Stimulated activated CD8-positive, alpha-beta memory T cell treated with anti-CD3 and anti-CD28 coated beads, Interleukin-4, amount 100 ng/mL, for 24 hours (primary cell): Measurements from ENCODE around the gene CCDC167.

Source experiments
- DNase-seq: peaks from one replicate; pipeline ENCODE4 v3.0.0-alpha.2; 2020; ENCODE audit warnings: low read depth

The CCDC167 gene

DNA sequence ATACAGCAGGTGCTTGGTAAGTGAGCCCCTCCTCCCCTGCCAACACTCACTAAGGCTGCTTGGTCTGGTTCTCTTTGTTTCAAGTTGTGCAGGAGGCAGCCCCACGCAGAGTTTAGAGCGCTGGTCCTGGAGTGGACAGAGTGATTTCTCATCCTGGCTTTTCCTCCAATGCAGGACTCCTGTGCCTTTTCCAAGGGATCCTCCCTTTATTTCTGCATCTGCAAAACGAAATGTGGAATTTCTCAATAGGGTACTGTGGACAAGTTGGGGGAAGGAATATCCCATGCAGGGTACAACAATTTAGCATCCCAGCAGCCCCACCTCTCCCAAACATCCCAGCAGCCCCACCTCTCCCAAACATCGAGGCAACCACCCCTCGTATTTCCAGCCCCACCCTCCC lies 30.6 kb upstream of the CCDC167 start:
- no peak for DNase-seq

DNA sequence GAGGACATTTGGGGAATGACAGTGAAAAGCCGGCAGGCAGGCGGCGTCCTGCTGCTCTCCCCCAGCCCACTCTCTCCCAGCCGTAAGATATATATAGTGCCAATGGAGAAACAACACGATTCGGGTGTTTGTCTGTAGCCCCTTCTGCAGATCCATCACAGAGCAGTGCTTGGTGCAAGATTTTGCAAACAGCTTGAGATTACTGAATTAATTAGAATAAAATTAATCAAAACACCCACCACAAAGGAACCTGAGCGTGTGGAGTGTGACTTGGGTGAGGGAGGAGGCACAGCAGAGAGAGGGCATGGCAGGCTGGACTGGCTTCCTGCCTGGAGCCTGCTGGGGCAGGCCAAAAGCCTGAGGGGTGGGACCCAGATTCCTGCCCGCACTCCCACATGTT lies 28.8 kb upstream of the CCDC167 start:
- DNase-seq = no peak

- no peak for DNase-seq
These were observed 26.0 kb upstream of the CCDC167 start for GRCh38 chr6:37525460-37526357.

- no peak for DNase-seq
These were observed 25.3 kb upstream of the CCDC167 start for GRCh38 chr6:37524970-37525318.

GRCh38 chr6:37524025-37524969 lies 24.6 kb upstream of the CCDC167 start:
- DNase-seq = no peak

- DNase-seq = no peak
These were observed 23.7 kb upstream of the CCDC167 start for GRCh38 chr6:37523412-37523811.

- DNase-seq = no peak
These were observed 23.1 kb upstream of the CCDC167 start for GRCh38 chr6:37522836-37523235.

DNA sequence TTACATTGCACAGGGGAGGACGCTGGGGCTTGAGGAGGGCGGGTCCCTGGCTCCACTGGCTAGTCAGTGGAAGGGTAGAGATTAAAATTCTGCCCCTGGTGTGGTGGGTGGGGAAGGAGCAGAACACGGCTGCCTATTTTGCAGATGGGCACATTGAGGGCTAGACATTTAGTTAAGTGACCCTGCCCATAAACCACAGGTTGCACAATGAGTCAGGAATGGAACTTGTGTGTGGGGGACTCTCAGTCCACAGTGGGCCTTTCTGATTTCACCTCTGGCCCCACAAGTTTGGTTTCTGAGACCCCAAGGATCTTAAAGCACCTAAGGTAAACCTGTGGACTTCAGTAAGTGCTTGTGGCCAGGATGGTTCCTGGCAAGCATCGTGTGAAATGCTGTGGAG lies 22.0 kb upstream of the CCDC167 start:
- no peak for DNase-seq

DNA sequence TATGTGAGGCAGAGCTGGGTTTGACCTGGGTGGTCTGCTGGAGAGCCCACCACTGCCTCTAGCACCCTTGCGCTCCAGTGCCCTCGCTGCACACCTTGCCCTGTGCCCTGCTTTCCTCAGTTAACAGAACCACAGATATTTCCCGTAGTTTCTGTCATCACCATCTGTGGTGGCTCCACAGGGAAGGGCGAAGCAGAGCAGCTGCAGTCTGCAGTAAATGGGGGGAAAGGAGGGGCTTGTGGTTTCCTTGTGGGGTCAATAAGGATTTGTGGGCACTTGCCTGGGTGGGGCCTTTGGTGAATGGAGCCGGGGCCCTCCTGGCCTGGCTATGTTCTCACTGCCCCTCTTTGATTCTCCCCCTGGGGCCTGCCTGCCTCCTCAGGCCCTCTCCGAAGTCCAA lies 21.2 kb upstream of the CCDC167 start:
- DNase-seq = no peak

DNA sequence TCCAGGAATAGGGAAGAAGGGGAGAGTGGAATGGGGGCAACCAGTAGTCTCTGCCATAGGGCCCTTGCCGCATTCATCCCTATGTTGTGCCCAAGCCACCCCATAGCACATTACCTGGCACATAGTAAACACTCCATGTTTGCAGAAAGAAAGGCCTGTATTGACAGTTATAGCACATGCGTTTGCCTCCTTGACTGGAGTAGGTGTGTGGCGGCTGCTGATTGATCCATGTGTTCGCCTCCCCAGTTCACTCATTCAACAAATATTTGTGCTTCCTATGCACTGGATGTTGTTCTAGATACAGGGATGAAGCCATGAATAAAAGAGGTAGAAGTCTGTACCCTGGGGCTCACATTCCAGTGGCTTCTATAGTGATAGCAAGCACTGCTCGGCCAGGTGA lies 19.8 kb upstream of the CCDC167 start:
- no peak for DNase-seq

GRCh38 chr6:37518116-37518515 lies 18.4 kb upstream of the CCDC167 start:
- DNase-seq = no peak

DNA sequence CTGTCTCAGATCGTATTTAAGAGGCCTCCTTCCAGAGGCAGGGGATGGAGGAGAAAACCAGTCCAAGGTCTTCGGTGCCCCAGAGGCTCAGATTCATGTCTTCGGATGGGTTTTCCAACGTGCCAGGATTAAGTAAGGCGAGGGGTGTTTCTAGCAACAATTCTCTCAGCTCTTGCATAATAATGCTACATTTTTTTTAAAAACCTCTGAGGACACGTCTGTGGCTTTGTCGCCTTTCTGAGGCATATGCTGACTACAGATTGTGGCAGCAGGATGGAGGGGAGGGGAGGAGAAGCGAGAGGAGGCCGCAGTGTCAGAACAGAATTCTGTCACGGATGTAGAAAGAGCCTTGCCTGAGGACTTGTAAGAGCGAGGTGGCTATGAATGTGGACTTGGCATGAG lies 17.7 kb upstream of the CCDC167 start:
- peak; percentile 61 for DNase-seq

- DNase-seq = no peak
These were observed 17.3 kb upstream of the CCDC167 start for GRCh38 chr6:37516920-37517405.

- DNase-seq = peak; percentile 77
These were observed 16.6 kb upstream of the CCDC167 start for GRCh38 chr6:37516076-37516919.

DNA sequence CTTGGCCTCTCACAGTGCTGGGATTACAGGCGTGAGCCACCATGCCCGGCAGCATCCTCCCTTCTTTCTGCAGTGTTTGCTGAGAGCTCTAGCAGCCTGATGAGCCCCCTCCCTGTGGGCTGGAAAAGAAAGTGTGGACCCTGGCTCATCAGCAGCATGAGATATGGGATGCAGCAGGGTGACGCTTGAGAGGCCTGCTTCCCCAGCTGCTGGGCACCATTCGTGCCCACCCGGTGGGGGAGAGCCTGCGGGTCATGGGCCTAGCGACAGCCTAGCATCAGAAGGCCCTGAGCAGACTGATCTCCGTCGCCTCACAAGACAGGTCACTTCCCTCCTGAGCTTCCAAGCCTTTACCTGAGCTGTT lies 16.0 kb upstream of the CCDC167 start:
- no peak for DNase-seq

DNA sequence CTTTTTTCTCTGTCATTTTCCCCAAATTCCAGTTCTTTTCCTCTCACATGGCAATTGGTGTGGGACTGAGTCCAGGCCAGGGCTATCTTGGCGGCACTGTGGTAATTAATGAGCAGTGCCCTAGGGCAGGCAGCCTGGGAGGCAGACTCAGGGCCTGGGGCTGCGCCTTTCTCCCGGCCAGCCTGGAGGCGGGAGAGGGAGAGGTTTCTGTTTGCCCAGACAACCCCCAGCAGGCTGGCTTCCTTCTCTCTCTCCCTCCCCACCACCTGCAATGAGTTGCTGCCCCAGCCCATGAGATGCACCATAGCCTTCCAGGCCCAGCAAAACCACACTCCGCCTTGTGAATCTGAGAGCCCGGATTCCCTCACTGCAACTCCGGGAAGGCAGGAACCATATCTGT lies 15.1 kb upstream of the CCDC167 start:
- DNase-seq = no peak

DNA sequence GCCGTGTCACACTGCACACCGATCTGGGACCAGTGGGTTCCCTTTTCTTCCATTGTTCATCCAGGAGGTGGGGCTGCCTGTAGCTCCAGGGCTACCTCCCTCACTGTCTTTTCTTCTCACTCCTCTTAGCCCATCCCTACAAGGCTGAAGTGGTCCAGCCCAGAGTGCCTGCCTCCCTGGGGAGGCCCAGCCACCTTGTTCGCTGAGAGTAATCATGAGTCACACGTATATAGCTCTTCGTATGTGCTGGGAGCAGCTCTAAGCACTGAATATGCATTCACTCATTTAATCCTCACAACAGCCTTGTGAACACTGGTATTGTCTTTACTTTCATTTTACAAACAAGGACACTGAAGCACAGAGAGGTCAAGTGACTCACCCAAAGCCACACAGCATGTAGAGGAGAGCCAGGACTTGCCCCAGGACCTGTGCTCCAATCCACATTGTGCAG lies 14.7 kb upstream of the CCDC167 start:
- no peak for DNase-seq

- DNase-seq = no peak
These were observed 13.9 kb upstream of the CCDC167 start for GRCh38 chr6:37513576-37513975.

DNA sequence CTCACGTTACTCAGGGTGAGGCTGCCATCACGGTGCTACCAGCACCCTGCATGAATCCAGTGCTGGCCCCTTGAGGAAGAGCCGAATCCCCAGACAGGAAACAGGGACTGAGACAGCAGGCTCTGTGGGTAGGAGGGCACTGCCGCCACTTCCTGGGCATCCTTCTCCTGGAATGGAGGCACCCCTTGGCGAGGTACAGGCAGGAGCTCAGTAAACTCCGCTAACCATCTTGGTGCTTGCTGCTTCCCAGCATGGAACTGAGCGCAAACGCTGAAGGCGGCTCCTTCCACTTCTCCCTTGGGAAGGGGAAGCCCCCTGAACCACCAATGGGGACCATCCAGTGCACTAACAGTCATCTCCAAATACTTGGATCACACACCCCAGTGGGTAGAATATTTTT lies 13.5 kb upstream of the CCDC167 start:
- DNase-seq = no peak

- no peak for DNase-seq
These were observed 12.8 kb upstream of the CCDC167 start for GRCh38 chr6:37512400-37513011.

DNA sequence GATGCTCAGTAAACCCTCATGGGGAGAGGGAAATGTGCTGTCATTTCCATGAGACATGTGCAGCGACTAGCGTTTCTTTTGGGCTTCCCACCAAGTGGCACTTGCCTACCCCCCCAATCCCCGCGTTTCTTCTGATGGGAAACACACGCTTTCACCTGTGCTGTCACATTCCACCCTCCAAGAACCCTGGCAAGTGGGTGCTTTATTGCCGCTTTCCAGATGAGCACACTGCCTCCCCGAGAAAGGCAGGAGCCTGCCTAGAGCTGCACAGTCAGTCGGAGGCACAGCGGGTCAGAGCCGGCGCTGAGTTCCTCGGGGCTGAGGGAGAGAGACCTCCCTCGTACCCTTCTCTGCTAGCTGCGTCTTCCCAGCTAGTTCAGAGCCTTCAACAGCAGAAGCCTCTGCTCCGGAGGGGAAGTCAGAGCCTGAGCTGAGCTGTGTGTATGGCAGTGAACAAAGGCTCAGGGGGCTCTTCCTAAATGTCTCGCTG lies 12.3 kb upstream of the CCDC167 start:
- no peak for DNase-seq
